Endothelial cell of hepatic sinusoid (primary cell): ENCODE results near the gene RABGAP1L.

Source experiments
- in situ Hi-C: cut with HindIII; loops from 2 replicates; pipeline ENCODE4 v1.10.0; 2017; ENCODE audit warnings: low sequenced_read_pairs

Gene RABGAP1L

GRCh38 chr1:174942547-174943255 is 783.4 kb downstream of the RABGAP1L start:
- in situ Hi-C loops = no loop called here

DNA sequence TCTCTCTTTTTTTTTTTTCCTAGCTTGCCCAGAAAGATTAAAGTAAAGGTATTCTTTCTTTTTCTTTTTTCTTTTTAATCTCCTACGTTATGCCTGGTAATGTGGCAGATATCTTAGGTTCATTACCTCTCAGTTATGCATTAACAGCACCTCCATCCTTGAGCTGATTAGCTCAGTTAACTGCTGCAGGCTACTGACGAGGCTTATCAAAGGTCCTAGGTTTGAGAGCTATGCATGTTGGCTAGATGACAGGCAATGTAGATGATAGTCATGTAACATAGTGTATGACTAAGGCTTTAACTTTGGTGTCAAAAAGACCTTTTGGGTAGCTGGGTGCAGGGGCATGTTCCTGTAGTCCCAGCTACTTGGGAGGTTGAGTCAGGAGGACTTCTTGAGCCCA is 786.7 kb downstream of the RABGAP1L start:
- in situ Hi-C loops = no loop called here

- in situ Hi-C loops = no loop called here
Observed at GRCh38 chr1:174949061-174949460, 789.7 kb downstream of the RABGAP1L start.

DNA sequence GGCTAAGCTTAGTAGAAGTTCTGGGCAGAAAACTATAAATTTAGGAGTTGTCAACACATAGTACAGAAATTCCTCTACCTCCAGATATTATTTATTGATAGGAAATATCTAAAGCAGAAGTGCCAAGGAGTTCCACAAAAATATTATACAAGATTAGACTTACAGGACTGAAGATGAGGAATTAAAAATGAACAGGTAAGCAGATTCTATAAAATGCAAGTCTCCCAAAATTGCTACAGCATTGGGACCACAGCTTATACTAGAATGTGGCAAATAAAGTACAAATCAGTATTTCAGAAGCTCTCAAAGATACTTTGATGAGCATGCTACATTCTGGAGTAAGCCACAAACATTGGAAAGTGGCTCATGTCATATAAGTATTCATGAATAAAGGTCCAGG is 790.3 kb downstream of the RABGAP1L start:
- in situ Hi-C loops = no loop called here

GRCh38 chr1:174953285-174954072 is 794.2 kb downstream of the RABGAP1L start:
- in situ Hi-C loops = no loop called here

- in situ Hi-C loops = no loop called here
Observed at GRCh38 chr1:174954073-174954460, 794.7 kb downstream of the RABGAP1L start.

- in situ Hi-C loops = no loop called here
Observed at GRCh38 chr1:174954671-174955669, 795.6 kb downstream of the RABGAP1L start.

DNA sequence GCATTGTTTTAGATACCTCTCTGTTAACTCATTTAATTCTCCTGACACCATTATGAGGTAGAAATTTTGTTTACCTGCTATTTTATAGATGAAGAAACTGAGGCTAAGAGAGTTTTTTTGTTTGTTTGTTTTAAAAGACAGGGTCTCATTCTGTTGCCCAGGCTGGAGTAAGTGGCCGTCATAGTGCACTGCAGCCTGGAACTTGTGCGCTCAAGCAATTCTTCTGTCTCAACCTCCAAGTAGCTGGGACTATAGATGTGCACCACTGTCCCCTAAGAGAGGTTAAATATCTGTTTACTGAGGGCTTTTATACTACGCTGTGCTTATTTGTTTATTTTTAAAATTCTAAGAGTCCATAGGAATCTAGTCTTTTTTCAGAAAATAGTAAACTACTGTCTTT is 796.8 kb downstream of the RABGAP1L start:
- in situ Hi-C loops = no loop called here

GRCh38 chr1:174956976-174957375 is 797.7 kb downstream of the RABGAP1L start:
- in situ Hi-C loops = no loop called here

DNA sequence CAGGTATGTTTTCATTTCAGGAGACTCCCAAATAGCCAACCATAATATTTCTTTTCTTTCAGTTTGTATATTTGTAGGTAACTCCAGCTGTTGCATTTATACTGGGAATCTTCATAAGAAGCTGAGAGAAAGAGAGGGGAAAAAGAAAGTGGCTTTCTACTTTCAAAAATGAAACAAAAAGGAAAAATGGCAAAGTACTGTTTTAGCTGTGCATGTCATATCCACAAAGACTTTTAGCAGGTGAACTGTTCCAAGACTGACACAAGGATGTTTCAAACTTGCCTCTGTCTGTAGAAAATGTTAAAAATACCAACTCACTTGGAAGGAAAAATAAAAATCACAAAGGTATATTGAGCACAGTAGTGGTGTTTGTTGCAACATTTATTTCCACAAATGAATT is 798.5 kb downstream of the RABGAP1L start:
- in situ Hi-C loops = no loop called here

GRCh38 chr1:174958396-174958795 is 799.1 kb downstream of the RABGAP1L start:
- in situ Hi-C loops = no loop called here

DNA sequence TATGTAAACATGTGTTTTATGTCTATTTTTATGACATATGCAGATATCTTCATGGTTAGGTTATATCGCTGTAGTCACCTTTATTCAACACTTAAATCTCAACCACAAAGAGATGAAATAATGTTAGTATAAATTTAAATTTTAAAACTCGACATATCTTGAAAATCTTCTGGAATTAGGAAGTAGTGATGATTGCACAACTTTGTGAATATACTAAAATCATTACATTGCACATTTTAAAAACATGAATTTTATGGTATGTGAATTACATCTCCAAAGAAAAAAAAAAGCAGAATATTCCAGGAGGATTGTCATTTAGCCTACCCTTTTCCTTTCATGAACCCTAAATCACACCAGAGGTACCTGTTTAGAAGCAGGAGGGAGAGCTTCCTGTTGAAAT is 801.0 kb downstream of the RABGAP1L start:
- in situ Hi-C loops = no loop called here

GRCh38 chr1:174963529-174964125 is 804.3 kb downstream of the RABGAP1L start:
- in situ Hi-C loops = no loop called here

- in situ Hi-C loops = no loop called here
Observed at GRCh38 chr1:174964261-174964971, 805.1 kb downstream of the RABGAP1L start.

GRCh38 chr1:174964972-174965361 is 805.6 kb downstream of the RABGAP1L start:
- in situ Hi-C loops = no loop called here

- in situ Hi-C loops = no loop called here
Observed at GRCh38 chr1:174965362-174966007, 806.2 kb downstream of the RABGAP1L start.

- in situ Hi-C loops = no loop called here
Observed at GRCh38 chr1:174966008-174966572, 806.8 kb downstream of the RABGAP1L start.

GRCh38 chr1:174967845-174968705 is 808.8 kb downstream of the RABGAP1L start:
- in situ Hi-C loops = no loop called here
